HepG2 (cell line): ENCODE data around the gene COPS9. TPM values are rescaled to one million over a fixed set of nuclear protein-coding genes. Genes with fewer than 3 reads are reported as not detected.

Experiments used
- ATAC-seq: fragments of 200-7000 bp; cut with Tn5 transposase; 3 replicates; pipeline ENCODE4 v1.9.1; 2020; ENCODE audit warnings: mild to moderate bottlenecking, moderate library complexity
- BruUV-seq: library from RNA; stranded (reverse); fragments of 400-500 nt; replicated peaks from 2 replicates; lab custom pipeline; 2021; lab: Mats Ljungman, UMichigan
- CTCF ChIA-PET: fragments of 300-600 bp; formaldehyde crosslinking; extraction: SDS; loops from one replicate; lab custom pipeline; 2021; ENCODE audit warnings: low total read pairs, inconsistent platforms, low intra/inter-chr PET ratio; lab: Yijun Ruan, JAX
- POLR2A ChIA-PET: fragments of 350-600 bp; sonication (Branson Sonifier 250); formaldehyde crosslinking; loops from one replicate; lab custom pipeline; 2020; ENCODE audit warnings: antibody characterized with exemption, inconsistent platforms; lab: Yijun Ruan, JAX
- DNase-seq: peaks from one replicate; pipeline ENCODE4 v3.0.0-alpha.2; 2015; ENCODE audit warnings: low spot score
- FAIRE-seq: peaks from 3 replicates; lab custom pipeline; 2011; peaks lifted over from hg19 to GRCh38; lab: Jason Lieb, UNC
- H2AFZ ChIP-seq: one replicate; pipeline ENCODE4 v1.6.1; 2011; ENCODE audit warnings: low read length, inconsistent platforms
- H3K27ac ChIP-seq: fragments of 300-600 bp; 3 replicates; pipeline ENCODE4 v1.8.0; 2011; ENCODE audit warnings: mixed run types, mild to moderate bottlenecking, mixed read lengths, low read length, inconsistent platforms; ENCODE audit not compliant: insufficient read depth; ENCODE audit errors: extremely low read length
- H3K27me3 ChIP-seq, 2 experiments: fragments of 200-600 bp in 1 of 2; 2 replicates in 1 of 2; 3 replicates in 1 of 2; pipeline versions ENCODE4 v1.6.0 to v1.8.0; 2011; ENCODE audit warnings: low read length in 2 of 2, mild to moderate bottlenecking in 2 of 2, moderate library complexity in 2 of 2, inconsistent platforms in 1 of 2; ENCODE audit not compliant: insufficient read depth in 2 of 2, control insufficient read depth in 1 of 2
- H3K36me3 ChIP-seq, 2 experiments: fragments of 200-600 bp in 1 of 2; replicated peaks in 1 of 2; 2 replicates in 1 of 2; 3 replicates in 1 of 2; pipeline versions ENCODE4 v1.5.1 to v1.8.0; 2011; ENCODE audit warnings: low read length in 2 of 2, inconsistent platforms in 1 of 2; ENCODE audit not compliant: insufficient read depth in 2 of 2, control insufficient read depth in 1 of 2
- H3K4me1 ChIP-seq: 2 replicates; pipeline ENCODE4 v1.5.1; 2012; ENCODE audit warnings: low read length, inconsistent platforms; ENCODE audit not compliant: insufficient read depth
- H3K4me2 ChIP-seq: 2 replicates; pipeline ENCODE4 v1.6.0; 2011; ENCODE audit warnings: low read depth, low read length, inconsistent platforms
- H3K4me3 ChIP-seq, 3 experiments: fragments of 200-600 bp in 1 of 3; sonication (generic), shearing (Covaris generic) in 1 of 3; replicated peaks in 1 of 3; 2 replicates each; pipeline ENCODE4 v1.5.1; 2011 to 2016; ENCODE audit warnings: low read length in 3 of 3, inconsistent platforms in 2 of 3, low read depth in 2 of 3, mild to moderate bottlenecking in 2 of 3, control low read depth in 1 of 3, mixed read lengths in 1 of 3; ENCODE audit not compliant: insufficient read depth in 1 of 3
- H3K79me2 ChIP-seq: one replicate; pipeline ENCODE4 v1.6.1; 2011; ENCODE audit warnings: low read length, inconsistent platforms; ENCODE audit not compliant: insufficient read depth
- H3K9ac ChIP-seq: 2 replicates; pipeline ENCODE4 v1.6.0; 2011; ENCODE audit warnings: mild to moderate bottlenecking, low read depth, low read length, inconsistent platforms; ENCODE audit not compliant: insufficient read depth
- H3K9me3 ChIP-seq: 2 replicates; pipeline ENCODE4 v1.5.1; 2012; ENCODE audit warnings: mild to moderate bottlenecking, low read length
- H4K20me1 ChIP-seq: 2 replicates; pipeline ENCODE4 v1.6.0; 2011; ENCODE audit warnings: inconsistent platforms, mild to moderate bottlenecking, low read length, moderate library complexity; ENCODE audit not compliant: insufficient read depth
- EED ChIP-seq: sonication (generic); formaldehyde crosslinking; IDR thresholded peaks from 2 replicates; pipeline ENCODE4 v1.5.0; 2020; ENCODE audit warnings: mild to moderate bottlenecking, missing genetic modification reagents
- MYC ChIP-seq: sonication (generic); formaldehyde crosslinking; IDR thresholded peaks from 2 replicates; pipeline ENCODE4 v1.9.0; 2021; ENCODE audit warnings: missing genetic modification reagents, borderline replicate concordance
- RFXAP ChIP-seq: sonication (generic); formaldehyde crosslinking; IDR thresholded peaks from 2 replicates; pipeline ENCODE4 v1.4.0; 2020; ENCODE audit warnings: missing genetic modification reagents, borderline replicate concordance
- SATB2 ChIP-seq: sonication (generic); formaldehyde crosslinking; IDR thresholded peaks from 2 replicates; pipeline ENCODE4 v1.5.0; 2020; ENCODE audit warnings: missing genetic modification reagents
- ZNF484 ChIP-seq: sonication (generic); formaldehyde crosslinking; IDR thresholded peaks from 2 replicates; pipeline ENCODE4 v1.5.1; 2020; ENCODE audit warnings: mild to moderate bottlenecking, low read depth, missing genetic modification reagents, borderline replicate concordance
- ZNF746 ChIP-seq: sonication (generic); formaldehyde crosslinking; IDR thresholded peaks from 2 replicates; pipeline ENCODE4 v1.8.0; 2022; ENCODE audit warnings: mild to moderate bottlenecking, missing genetic modification reagents
- ZNF891 ChIP-seq: sonication (generic); formaldehyde crosslinking; IDR thresholded peaks from 2 replicates; pipeline ENCODE4 v1.5.0; 2020; ENCODE audit warnings: mild to moderate bottlenecking, missing genetic modification reagents
- WGBS: methylation state at CpG from one replicate; pipeline ENCODE4 v1.1.6; 2017; ENCODE audit warnings: low lambda C conversion rate; 5-methylcytosine and 5-hydroxymethylcytosine counted together
- in situ Hi-C: cut with HindIII; loops from 2 replicates; pipeline ENCODE4 v1.10.0; 2017; ENCODE audit warnings: low pct_unique_long_range_greater_than_20kb; ENCODE audit not compliant: extremely low pct_ligation_motif_present
- intact Hi-C: fragments of 100-400 bp; cut with micrococcal nuclease; formaldehyde crosslinking; loops from one replicate; pipeline ENCODE4 v1.10.0; 2022; ENCODE audit not compliant: unreplicated experiment
- polyA plus RNA-seq, 8 experiments: library from polyadenylated mRNA; depleted of rRNA in 3 of 8; stranded (reverse) in 7 of 8; unstranded in 1 of 8; fragments of >200 nt; fragmentation: Illumina TruSeq in 4 of 8; extraction: Trizol in 4 of 8; gene quantifications; 2 replicates each; pipeline versions ENCODE4 v1.2.1 to v1.2.3, GENCODE V29; 2011 to 2016; ENCODE audit warnings: low read depth in 4 of 8, missing spikeins in 1 of 8, mixed read lengths in 1 of 8; ENCODE audit not compliant: insufficient read depth in 1 of 8
- total RNA-seq, 5 experiments: library from RNA; depleted of rRNA; stranded (reverse); fragments of >200 nt; fragmentation: Illumina TruSeq; extraction: Trizol; gene quantifications; 2 replicates each; pipeline ENCODE4 v1.2.3, GENCODE V29; 2016; ENCODE audit warnings: low read depth in 1 of 5
- TF ChIP-seq, protein P1 (sequence below): sonication (generic); formaldehyde crosslinking; IDR thresholded peaks from 2 replicates; pipeline ENCODE4 v1.4.0; 2020; ENCODE audit warnings: low read depth, missing genetic modification reagents
- TF ChIP-seq, protein P2 (sequence below), 2 experiments: sonication (generic) in 1 of 2; formaldehyde crosslinking in 1 of 2; IDR thresholded peaks; 2 replicates each; pipeline versions ENCODE4 v1.4.0 to v1.6.1; 2018 to 2020; ENCODE audit warnings: missing genetic modification reagents in 2 of 2, borderline replicate concordance in 1 of 2, low read depth in 1 of 2, mild to moderate bottlenecking in 1 of 2, missing biosample characterization in 1 of 2
- TF ChIP-seq, protein P3 (sequence below): sonication (generic); formaldehyde crosslinking; IDR thresholded peaks from 2 replicates; pipeline ENCODE4 v1.8.1; 2022; ENCODE audit warnings: low read depth, mild to moderate bottlenecking, missing genetic modification reagents

The COPS9 gene
- total and polyA plus RNA-seq, 2 of the 13 experiments (the other 11 are each of a cell fraction or from before 2014, with no cell fraction given), result 180 to 247 TPM

DNA sequence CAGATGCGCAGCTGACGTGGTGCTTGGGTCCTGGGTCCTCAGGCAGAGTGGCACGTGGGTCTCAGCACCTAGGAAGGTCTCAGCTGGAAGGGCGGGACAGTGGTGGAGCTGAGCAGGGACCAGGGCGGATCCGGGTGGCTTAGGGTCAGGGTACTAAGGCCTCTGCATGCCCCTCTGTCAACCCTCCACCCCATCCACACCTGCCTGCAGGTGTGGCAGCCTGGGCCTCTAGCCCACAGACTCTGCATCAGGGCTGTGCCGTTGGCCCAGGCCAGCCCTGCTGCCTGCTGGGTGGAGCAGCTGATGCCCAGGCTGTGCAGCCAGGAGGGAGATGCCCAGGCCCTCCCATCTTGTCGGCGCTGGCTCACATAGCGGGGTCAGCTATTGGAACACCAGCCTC lies 28.9 kb upstream of the COPS9 start:
- Histone ChIP-seq H3K79me2 (no peaks in the 10 kb centered on the region), H3K4me1 (no peaks in the 10 kb centered on the region), H3K4me3 (no peak overlapping the region), H4K20me1 (no peaks in the 10 kb centered on the region), H3K27ac (no peak overlapping the region), H3K36me3 (no peaks in the 10 kb centered on the region), H3K9me3 (no peaks in the 10 kb centered on the region), H2AFZ (no peak overlapping the region), H3K9ac (no peak overlapping the region), H3K27me3 (peaks cover 3 to 64% of the 10 kb centered on the region in 2 experiments; a peak in 4 of 5 replicates), H3K4me2 (no peak overlapping the region)
- no peak for FAIRE-seq
- intact Hi-C loops, result no loop called here
- 5% methylated on average over 8 of the region's 10 CpGs for WGBS
- ChIA-PET CTCF (no interaction called here), POLR2A (no interaction called here)
- BruUV-seq, result no TSS peak
- in situ Hi-C loops, result no loop called here
- ATAC-seq, result no peak
- DNase-seq, result no peak
- TF ChIP-seq, protein P1, sequence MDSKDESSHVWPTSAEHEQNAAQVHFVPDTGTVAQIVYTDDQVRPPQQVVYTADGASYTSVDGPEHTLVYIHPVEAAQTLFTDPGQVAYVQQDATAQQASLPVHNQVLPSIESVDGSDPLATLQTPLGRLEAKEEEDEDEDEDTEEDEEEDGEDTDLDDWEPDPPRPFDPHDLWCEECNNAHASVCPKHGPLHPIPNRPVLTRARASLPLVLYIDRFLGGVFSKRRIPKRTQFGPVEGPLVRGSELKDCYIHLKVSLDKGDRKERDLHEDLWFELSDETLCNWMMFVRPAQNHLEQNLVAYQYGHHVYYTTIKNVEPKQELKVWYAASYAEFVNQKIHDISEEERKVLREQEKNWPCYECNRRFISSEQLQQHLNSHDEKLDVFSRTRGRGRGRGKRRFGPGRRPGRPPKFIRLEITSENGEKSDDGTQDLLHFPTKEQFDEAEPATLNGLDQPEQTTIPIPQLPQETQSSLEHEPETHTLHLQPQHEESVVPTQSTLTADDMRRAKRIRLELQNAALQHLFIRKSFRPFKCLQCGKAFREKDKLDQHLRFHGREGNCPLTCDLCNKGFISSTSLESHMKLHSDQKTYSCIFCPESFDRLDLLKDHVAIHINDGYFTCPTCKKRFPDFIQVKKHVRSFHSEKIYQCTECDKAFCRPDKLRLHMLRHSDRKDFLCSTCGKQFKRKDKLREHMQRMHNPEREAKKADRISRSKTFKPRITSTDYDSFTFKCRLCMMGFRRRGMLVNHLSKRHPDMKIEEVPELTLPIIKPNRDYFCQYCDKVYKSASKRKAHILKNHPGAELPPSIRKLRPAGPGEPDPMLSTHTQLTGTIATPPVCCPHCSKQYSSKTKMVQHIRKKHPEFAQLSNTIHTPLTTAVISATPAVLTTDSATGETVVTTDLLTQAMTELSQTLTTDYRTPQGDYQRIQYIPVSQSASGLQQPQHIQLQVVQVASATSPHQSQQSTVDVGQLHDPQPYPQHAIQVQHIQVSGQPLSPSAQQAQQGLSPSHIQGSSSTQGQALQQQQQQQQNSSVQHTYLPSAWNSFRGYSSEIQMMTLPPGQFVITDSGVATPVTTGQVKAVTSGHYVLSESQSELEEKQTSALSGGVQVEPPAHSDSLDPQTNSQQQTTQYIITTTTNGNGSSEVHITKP (CRISPR knock-in tag), result no peak
- TF ChIP-seq ZNF891, result no peak
- TF ChIP-seq ZNF746 (CRISPR knock-in tag), result no peak
- TF ChIP-seq, protein P2, sequence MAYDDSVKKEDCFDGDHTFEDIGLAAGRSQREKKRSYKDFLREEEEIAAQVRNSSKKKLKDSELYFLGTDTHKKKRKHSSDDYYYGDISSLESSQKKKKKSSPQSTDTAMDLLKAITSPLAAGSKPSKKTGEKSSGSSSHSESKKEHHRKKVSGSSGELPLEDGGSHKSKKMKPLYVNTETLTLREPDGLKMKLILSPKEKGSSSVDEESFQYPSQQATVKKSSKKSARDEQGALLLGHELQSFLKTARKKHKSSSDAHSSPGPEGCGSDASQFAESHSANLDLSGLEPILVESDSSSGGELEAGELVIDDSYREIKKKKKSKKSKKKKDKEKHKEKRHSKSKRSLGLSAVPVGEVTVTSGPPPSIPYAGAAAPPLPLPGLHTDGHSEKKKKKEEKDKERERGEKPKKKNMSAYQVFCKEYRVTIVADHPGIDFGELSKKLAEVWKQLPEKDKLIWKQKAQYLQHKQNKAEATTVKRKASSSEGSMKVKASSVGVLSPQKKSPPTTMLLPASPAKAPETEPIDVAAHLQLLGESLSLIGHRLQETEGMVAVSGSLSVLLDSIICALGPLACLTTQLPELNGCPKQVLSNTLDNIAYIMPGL (CRISPR knock-in tag; IDR thresholded peaks at IDR 0.05; ENCODE audit: borderline replicate concordance in 1 of 2, low read depth in 1 of 2), result no peak
- TF ChIP-seq, protein P3, sequence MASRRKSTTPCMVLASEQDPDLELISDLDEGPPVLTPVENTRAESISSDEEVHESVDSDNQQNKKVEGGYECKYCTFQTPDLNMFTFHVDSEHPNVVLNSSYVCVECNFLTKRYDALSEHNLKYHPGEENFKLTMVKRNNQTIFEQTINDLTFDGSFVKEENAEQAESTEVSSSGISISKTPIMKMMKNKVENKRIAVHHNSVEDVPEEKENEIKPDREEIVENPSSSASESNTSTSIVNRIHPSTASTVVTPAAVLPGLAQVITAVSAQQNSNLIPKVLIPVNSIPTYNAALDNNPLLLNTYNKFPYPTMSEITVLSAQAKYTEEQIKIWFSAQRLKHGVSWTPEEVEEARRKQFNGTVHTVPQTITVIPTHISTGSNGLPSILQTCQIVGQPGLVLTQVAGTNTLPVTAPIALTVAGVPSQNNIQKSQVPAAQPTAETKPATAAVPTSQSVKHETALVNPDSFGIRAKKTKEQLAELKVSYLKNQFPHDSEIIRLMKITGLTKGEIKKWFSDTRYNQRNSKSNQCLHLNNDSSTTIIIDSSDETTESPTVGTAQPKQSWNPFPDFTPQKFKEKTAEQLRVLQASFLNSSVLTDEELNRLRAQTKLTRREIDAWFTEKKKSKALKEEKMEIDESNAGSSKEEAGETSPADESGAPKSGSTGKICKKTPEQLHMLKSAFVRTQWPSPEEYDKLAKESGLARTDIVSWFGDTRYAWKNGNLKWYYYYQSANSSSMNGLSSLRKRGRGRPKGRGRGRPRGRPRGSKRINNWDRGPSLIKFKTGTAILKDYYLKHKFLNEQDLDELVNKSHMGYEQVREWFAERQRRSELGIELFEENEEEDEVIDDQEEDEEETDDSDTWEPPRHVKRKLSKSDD (CRISPR knock-in tag), result no peak
- TF ChIP-seq SATB2 (CRISPR knock-in tag), result no peak
- no peak for TF ChIP-seq EED (CRISPR knock-in tag)
- TF ChIP-seq ZNF484, result no peak
- TF ChIP-seq MYC, result no peak
- TF ChIP-seq RFXAP (CRISPR knock-in tag), result no peak
